GM12864 (cell line): ENCODE measurements around the gene PRKAR1B.

Source experiments
- DNase-seq: peaks from one replicate; pipeline ENCODE4 v3.0.0-alpha.2; 2011; ENCODE audit warnings: low read depth
- H3K4me3 ChIP-seq: 2 replicates; pipeline ENCODE4 v1.5.1; 2011; ENCODE audit warnings: mild to moderate bottlenecking, low read depth, low read length, control low read depth
- CTCF ChIP-seq: IDR thresholded peaks from 2 replicates; pipeline ENCODE4 v1.5.1; 2011; ENCODE audit warnings: low read depth, mild to moderate bottlenecking, moderate library complexity, low read length, control low read depth, inconsistent platforms; ENCODE audit errors: missing control alignments

The PRKAR1B gene

DNA sequence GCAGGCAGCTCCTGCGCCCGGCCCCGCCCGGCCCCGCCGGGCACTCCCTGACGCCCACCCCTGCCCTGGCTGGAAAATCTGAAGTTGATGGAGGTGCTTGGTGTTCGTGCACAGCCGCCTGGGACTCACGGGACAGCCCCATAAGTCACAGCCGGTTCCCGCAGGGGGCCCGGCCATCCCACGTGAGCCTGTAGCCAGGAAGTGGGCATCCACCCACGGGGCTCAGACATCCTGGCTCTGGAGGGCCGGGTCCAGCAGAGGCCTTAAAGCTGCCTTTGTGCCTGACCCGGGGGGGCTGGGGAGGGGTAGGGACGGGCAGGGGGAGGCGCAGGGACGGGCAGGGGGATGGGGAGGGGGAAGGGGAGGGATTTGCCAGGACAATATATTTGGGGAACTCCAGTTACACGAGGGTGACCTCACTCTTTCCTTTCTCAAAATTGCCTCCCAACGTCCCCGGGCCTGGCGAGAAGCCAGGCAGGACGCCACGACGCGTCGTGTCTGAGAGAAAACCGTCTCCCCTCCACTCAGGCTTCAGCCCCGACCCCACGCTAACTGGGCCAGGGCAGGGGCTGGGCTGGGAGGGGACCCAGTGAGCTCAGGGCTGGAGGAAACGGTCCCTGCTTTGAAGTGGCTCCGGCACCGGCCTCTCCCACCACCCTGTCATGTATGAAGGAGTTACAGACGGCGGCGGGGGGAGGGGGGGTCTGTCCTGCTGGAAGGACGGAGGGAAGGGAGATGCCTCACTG is 125.3 kb downstream of the PRKAR1B start:
- peak; percentile 62 for DNase-seq
- peak overlapping the region; percentile 41 for H3K4me3 ChIP-seq
- no peak for TF ChIP-seq CTCF

DNA sequence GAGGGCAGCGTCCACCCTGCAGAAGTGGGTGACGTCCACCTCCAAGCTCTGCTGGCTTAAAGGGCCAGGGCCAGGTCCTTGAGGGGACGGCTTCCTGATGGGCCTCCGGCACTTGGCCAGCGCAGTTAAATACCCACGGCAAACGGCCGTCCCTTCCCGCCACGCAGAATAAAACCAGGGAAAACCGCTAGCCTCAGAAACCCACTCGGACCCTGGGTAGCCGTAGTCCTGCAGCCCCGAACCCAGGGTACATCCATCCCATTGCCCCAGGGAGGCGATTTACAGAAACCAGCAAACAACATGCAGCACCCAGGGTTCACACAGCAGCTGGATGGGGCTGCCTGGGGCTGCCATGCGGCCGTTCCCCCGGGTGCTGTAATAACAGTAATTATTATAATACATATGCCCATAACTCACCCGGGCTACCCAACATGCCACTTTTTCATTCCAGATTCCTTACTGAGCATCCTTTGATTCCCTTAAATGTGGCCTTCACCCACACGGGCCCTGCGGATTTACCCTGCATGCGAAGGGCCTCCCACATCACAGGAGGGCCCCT is 126.0 kb downstream of the PRKAR1B start:
- H3K4me3 ChIP-seq = no peak overlapping the region; the same call in 1 of the 2 replicates
- DNase-seq = no peak
- TF ChIP-seq CTCF = no peak

DNA sequence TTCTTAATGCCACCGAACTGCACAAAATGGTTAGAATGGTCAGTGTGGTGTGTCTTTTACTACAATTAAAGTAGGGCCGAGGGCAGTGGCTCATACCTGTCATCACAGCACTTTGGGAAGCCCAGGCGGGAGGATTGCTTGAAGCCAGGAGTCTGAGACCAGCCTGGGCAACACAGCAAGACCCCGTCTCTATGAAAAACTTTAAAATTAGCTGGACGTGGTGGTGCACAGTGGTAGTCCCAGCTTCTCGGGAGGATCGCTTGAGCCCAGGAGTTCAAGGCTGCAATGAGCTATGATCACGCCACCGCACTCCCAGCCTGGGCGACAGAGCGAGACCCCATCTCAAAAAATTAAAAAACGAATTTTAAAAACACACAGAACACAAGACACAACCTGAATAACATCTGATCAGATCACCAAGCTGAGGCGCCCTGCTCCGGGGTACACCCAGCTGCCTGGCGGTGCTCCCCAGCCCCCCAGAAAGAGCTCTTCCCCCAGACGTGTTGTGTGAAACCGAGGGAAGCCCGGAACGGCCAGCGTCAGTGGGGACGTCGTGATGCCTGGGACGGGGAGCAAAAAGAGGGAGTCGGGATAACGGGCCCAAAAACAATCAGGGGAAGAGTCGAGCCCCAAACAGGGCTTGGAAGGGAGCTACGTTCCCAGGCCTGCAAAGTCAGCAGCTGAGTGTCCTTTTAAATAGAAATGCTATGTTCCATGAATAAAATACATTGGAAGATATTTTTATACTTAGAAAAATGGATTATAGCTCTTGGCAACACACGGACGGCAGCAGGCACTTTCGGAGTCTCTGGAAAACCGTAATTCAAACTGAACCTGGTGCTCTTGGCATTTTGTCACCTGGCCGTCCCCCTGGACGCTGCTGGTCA is 126.7 kb downstream of the PRKAR1B start:
- TF ChIP-seq CTCF = no peak
- DNase-seq = no peak
- H3K4me3 ChIP-seq = no peak overlapping the region

DNA sequence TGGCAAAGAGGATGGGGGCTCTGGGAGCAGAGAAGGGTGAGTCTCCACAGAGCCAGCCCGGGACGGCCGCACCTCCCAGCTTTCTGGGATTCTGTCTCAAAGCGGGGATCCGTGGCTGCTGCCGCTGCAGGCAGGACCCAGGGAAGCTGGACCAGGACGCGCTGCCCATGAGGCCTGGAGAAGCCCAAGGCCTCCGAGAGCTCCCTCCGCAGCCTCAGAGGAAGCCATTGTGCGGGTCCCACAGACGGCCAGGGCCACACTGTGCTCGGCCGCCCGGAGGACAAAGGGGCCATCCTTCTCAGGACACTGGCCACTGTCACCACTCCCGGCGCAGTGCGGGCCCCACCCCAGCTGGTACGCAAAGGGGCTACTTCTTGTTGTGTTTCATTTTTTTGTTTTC is 128.2 kb downstream of the PRKAR1B start:
- no peak for DNase-seq
- no peak overlapping the region for H3K4me3 ChIP-seq
- no peak for TF ChIP-seq CTCF

GRCh38 chr7:597348-598178 is 129.5 kb downstream of the PRKAR1B start:
- no peak overlapping the region for H3K4me3 ChIP-seq
- no peak for TF ChIP-seq CTCF
- DNase-seq = no peak

DNA sequence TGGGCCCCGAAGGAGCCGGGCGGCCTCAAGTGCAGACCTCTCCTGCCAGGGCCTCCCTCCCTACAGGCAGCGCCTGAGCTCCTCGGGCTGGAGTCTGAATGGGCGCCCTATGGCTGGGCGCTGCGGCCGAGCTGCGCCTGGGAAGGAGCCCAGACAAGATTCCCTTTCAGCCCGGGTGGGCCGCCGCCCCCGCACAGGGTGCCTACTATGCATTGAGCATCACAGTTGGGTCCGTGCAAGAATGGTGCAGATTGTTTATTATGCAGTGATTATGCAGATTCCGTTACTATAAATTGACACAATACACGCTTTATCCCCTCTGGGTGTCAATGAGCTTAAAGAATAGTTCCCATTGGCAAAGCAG is 130.3 kb downstream of the PRKAR1B start:
- no peak for TF ChIP-seq CTCF
- no peak for DNase-seq
- H3K4me3 ChIP-seq = no peak overlapping the region
